CD14-positive monocyte (primary cell): ENCODE data around the gene SETBP1. TPM values are rescaled to one million over a fixed set of nuclear protein-coding genes. Genes with fewer than 3 reads are reported as not detected.

Experiments used
- DNase-seq, 3 donors: peaks; one replicate each; pipeline ENCODE4 v3.0.0-alpha.2; 2011 to 2022
- H2AFZ ChIP-seq: 2 replicates; pipeline ENCODE4 v1.6.0; 2012; ENCODE audit warnings: mild to moderate bottlenecking, low read depth, low read length, inconsistent platforms; ENCODE audit not compliant: insufficient read depth, poor library complexity, severe bottlenecking
- H3K27ac ChIP-seq, 2 donors: 1 replicate in 1 of 2; 2 replicates in 1 of 2; pipeline ENCODE4 v1.5.1; 2012 to 2013; ENCODE audit warnings: low read length in 2 of 2, control low read depth in 1 of 2, inconsistent platforms in 1 of 2, low read depth in 1 of 2, mild to moderate bottlenecking in 1 of 2
- H3K27me3 ChIP-seq, 2 donors: one replicate each; pipeline versions ENCODE4 v1.6.0 to v1.6.1; 2011 to 2013; ENCODE audit warnings: low read length in 2 of 2; ENCODE audit not compliant: control insufficient read depth in 2 of 2, insufficient read depth in 2 of 2
- H3K36me3 ChIP-seq, 2 donors: replicated peaks in 1 of 2; 1 replicate in 1 of 2; 2 replicates in 1 of 2; pipeline versions ENCODE4 v1.5.1 to v1.6.1; 2012 to 2013; ENCODE audit warnings: low read length in 2 of 2, control low read depth in 1 of 2, inconsistent platforms in 1 of 2, mild to moderate bottlenecking in 1 of 2; ENCODE audit not compliant: insufficient read depth in 2 of 2, control insufficient read depth in 1 of 2
- H3K4me1 ChIP-seq, 2 donors: 1 replicate in 1 of 2; 2 replicates in 1 of 2; pipeline versions ENCODE4 v1.5.1 to v1.6.1; 2012 to 2013; ENCODE audit warnings: low read length in 2 of 2, control low read depth in 1 of 2, inconsistent platforms in 1 of 2, mild to moderate bottlenecking in 1 of 2, moderate library complexity in 1 of 2; ENCODE audit not compliant: insufficient read depth in 2 of 2, control insufficient read depth in 1 of 2
- H3K4me2 ChIP-seq: replicated peaks from 2 replicates; pipeline ENCODE3; 2012; ENCODE audit warnings: low read length, moderate library complexity, mild to moderate bottlenecking; ENCODE audit not compliant: poor library complexity, severe bottlenecking; ENCODE audit errors: extremely low read depth
- H3K4me3 ChIP-seq, 3 experiments: fragments of 200-600 bp in 1 of 3; sonication (generic) in 1 of 3; replicated peaks in 1 of 3; 1 replicate in 2 of 3; 2 replicates in 1 of 3; pipeline ENCODE4 v1.5.1; 2011 to 2013; ENCODE audit warnings: low read length in 3 of 3, mild to moderate bottlenecking in 3 of 3, control low read depth in 2 of 3, low read depth in 2 of 3, inconsistent platforms in 1 of 3, moderate library complexity in 1 of 3
- H3K79me2 ChIP-seq: 2 replicates; pipeline ENCODE4 v1.6.0; 2012; ENCODE audit warnings: mild to moderate bottlenecking, control low read depth, inconsistent platforms, low read length, moderate library complexity; ENCODE audit not compliant: insufficient read depth
- H3K9ac ChIP-seq: 2 replicates; pipeline ENCODE4 v1.6.0; 2017; ENCODE audit warnings: low read length, mild to moderate bottlenecking; ENCODE audit not compliant: insufficient read depth, poor library complexity, severe bottlenecking
- H3K9me3 ChIP-seq, 2 donors: replicated peaks in 1 of 2; 1 replicate in 1 of 2; 2 replicates in 1 of 2; pipeline versions ENCODE4 v1.5.1 to v1.6.1; 2012 to 2013; ENCODE audit warnings: low read length in 2 of 2, control low read depth in 1 of 2; ENCODE audit not compliant: control insufficient read depth in 1 of 2, insufficient read depth in 1 of 2
- H4K20me1 ChIP-seq: 2 replicates; pipeline ENCODE4 v1.6.0; 2012; ENCODE audit warnings: mild to moderate bottlenecking, low read length, control low read depth, moderate library complexity; ENCODE audit not compliant: insufficient read depth
- H3K27ac Mint-ChIP-seq, 7 donors: one replicate each; pipeline ENCODE4 v1.8.0; 2020; ENCODE audit warnings: mild to moderate bottlenecking in 7 of 7, mixed read lengths in 7 of 7, moderate library complexity in 6 of 7, inconsistent platforms in 2 of 7
- H3K27me3 Mint-ChIP-seq, 3 donors: one replicate each; pipeline ENCODE4 v1.8.0; 2021 to 2022; ENCODE audit warnings: low read depth in 3 of 3, mild to moderate bottlenecking in 3 of 3, mixed read lengths in 3 of 3, moderate library complexity in 3 of 3, inconsistent platforms in 1 of 3
- H3K36me3 Mint-ChIP-seq, 2 donors: one replicate each; pipeline ENCODE4 v1.8.0; 2020; ENCODE audit warnings: mixed read lengths in 2 of 2, inconsistent platforms in 1 of 2, mild to moderate bottlenecking in 1 of 2
- H3K4me1 Mint-ChIP-seq: one replicate; pipeline ENCODE4 v1.8.0; 2020; ENCODE audit warnings: mild to moderate bottlenecking, mixed read lengths
- H3K4me3 Mint-ChIP-seq, 2 donors: one replicate each; pipeline ENCODE4 v1.8.0; 2020; ENCODE audit warnings: mild to moderate bottlenecking in 2 of 2, mixed read lengths in 2 of 2, moderate library complexity in 1 of 2
- H3K9me3 Mint-ChIP-seq, 7 donors: one replicate each; pipeline ENCODE4 v1.8.0; 2020 to 2022; ENCODE audit warnings: mixed read lengths in 7 of 7, mild to moderate bottlenecking in 6 of 7, moderate library complexity in 6 of 7, inconsistent platforms in 2 of 7
- WGBS: methylation state at CpG from one replicate; pipeline ENCODE4 v1.1.5; 2013; ENCODE audit warnings: missing lambda C conversion rate; ENCODE audit not compliant: insufficient coverage; 5-methylcytosine and 5-hydroxymethylcytosine counted together
- intact Hi-C, 2 donors: fragments of 100-400 bp; cut with micrococcal nuclease; formaldehyde crosslinking; loops; one replicate each; pipeline versions ENCODE4 v1.15.0 to v1.15.1; 2023
- polyA plus RNA-seq, 3 donors: library from polyadenylated mRNA; depleted of rRNA in 1 of 3; unstranded in 2 of 3; stranded (reverse) in 1 of 3; fragments of 300-500 nt in 2 of 3; fragments of >200 nt in 1 of 3; fragmentation: Illumina TruSeq in 2 of 3; gene quantifications; 1 replicate in 2 of 3; 2 replicates in 1 of 3; pipeline ENCODE4 v1.2.3, GENCODE V29; 2012 to 2021
- TF ChIP-seq, protein P1 (sequence below): fragments of 200-600 bp; IDR thresholded peaks from one replicate; pipeline ENCODE4 v1.8.0; 2022; ENCODE audit warnings: antibody characterized with exemption, mild to moderate bottlenecking

Gene SETBP1
- polyA plus RNA-seq, 3 donors: 0.01 to 1.2 TPM; not detected in 1

DNA sequence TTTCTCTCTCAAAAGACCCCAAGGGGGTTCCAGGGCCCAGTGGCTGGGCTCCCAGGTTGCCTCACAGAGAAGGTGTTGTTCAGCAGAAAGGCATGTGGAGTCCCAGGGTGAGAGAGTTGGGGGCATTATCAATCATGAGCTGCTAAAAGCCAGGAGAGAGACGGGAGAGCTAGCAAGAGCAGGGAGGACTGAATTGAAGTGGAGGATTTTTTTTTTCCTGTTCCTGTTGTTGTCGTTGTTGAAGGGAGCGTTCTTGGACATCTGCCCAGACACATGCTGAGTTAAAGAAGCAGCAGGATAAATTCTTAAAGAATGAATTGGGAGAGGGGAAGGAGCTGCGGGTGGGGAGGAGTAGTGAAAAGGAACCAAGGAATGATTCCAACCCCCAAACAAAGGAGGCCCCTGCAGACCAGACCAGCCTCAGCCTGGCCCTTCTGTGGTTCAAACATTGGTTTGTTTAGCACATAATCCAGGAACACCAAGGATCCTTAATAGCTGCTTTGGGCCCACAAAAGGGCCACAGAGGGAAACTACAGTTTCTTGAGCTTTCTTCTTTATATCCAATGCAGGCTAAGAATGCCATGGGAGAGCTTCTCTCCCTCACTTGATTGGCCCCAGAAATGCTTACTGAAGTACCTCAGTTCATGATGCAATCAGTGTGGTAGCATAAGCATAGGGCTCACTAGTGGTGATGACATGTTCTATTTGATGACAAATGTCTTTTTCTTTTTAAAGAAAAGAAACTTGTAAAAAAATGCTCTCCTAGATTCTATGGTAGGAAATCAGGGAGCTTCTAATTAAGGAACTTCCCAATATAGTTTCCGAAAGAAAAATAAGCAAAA lies 146.0 kb downstream of the SETBP1 start:
- Histone ChIP-seq H2AFZ (no peak overlapping the region), H3K4me1 (no peaks in the 10 kb centered on the region), H3K9me3 (no peaks in the 10 kb centered on the region), H3K9ac (no peak overlapping the region), H3K27ac (no peak overlapping the region), H3K36me3 (no peaks in the 10 kb centered on the region), H3K4me3 (no peak overlapping the region), H3K27me3 (peaks cover 13 to 15% of the 10 kb centered on the region in 2 donors), H4K20me1 (no peaks in the 10 kb centered on the region), H3K4me2 (no peak overlapping the region), H3K79me2 (no peaks in the 10 kb centered on the region)
- WGBS: 7% methylated on average over 2 of the region's 5 CpGs
- Mint-ChIP-seq H3K27ac (peak overlapping the region in 1 of 7 donors; percentile 21), H3K4me3 (peak overlapping the region in 1 of 2 donors; percentile 47), H3K4me1 (peaks cover 8% of the 10 kb centered on the region), H3K27me3 (peaks cover 17 to 37% (median 18%) of the 10 kb centered on the region in 3 donors), H3K36me3 (no peaks in the 10 kb centered on the region), H3K9me3 (no peaks in the 10 kb centered on the region)
- no peak for DNase-seq
- TF ChIP-seq, protein P1, sequence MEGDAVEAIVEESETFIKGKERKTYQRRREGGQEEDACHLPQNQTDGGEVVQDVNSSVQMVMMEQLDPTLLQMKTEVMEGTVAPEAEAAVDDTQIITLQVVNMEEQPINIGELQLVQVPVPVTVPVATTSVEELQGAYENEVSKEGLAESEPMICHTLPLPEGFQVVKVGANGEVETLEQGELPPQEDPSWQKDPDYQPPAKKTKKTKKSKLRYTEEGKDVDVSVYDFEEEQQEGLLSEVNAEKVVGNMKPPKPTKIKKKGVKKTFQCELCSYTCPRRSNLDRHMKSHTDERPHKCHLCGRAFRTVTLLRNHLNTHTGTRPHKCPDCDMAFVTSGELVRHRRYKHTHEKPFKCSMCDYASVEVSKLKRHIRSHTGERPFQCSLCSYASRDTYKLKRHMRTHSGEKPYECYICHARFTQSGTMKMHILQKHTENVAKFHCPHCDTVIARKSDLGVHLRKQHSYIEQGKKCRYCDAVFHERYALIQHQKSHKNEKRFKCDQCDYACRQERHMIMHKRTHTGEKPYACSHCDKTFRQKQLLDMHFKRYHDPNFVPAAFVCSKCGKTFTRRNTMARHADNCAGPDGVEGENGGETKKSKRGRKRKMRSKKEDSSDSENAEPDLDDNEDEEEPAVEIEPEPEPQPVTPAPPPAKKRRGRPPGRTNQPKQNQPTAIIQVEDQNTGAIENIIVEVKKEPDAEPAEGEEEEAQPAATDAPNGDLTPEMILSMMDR: no peak
- intact Hi-C loops: no loop called here

DNA sequence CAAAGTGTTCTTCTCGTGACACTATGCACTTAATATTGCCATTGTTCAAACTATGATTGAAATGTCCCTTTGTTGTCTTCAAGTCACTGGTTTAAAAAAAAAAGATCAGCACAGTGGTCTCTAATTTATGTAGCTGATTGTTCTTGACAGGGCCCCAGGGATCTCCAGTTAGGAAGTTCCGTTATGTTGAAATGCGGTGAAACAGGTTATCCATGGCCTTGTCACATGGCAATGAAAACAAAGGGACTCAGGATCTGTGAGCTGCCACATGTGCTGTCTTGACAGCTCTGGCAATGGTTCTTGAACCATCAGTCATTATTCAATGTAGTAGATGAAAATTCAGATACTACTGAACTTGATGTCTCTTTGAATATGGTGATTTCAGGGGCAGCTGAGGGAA lies 147.4 kb downstream of the SETBP1 start:
- WGBS: no CpG with 5 or more reads among the region's 3 CpGs
- Histone ChIP-seq H3K79me2 (no peaks in the 10 kb centered on the region), H3K9ac (no peak overlapping the region), H2AFZ (no peak overlapping the region), H4K20me1 (no peaks in the 10 kb centered on the region), H3K4me1 (no peaks in the 10 kb centered on the region), H3K4me3 (no peak overlapping the region), H3K36me3 (no peaks in the 10 kb centered on the region), H3K27ac (no peak overlapping the region), H3K9me3 (no peaks in the 10 kb centered on the region), H3K4me2 (no peak overlapping the region), H3K27me3 (peaks cover 12 to 15% of the 10 kb centered on the region in 2 donors)
- H3K9me3 Mint-ChIP-seq: no peaks in the 10 kb centered on the region
- peaks cover 13 to 30% (median 18%) of the 10 kb centered on the region in 3 donors for H3K27me3 Mint-ChIP-seq
- H3K27ac Mint-ChIP-seq: no peak overlapping the region
- no peak overlapping the region for H3K4me3 Mint-ChIP-seq
- H3K4me1 Mint-ChIP-seq: peaks cover 8% of the 10 kb centered on the region
- intact Hi-C loops: no loop called here
- H3K36me3 Mint-ChIP-seq: no peaks in the 10 kb centered on the region
- DNase-seq: peak in 1 of 3 donors; percentile 28
- TF ChIP-seq, protein P1: no peak
